ENCODE data around the gene MARCKS.

DNA sequence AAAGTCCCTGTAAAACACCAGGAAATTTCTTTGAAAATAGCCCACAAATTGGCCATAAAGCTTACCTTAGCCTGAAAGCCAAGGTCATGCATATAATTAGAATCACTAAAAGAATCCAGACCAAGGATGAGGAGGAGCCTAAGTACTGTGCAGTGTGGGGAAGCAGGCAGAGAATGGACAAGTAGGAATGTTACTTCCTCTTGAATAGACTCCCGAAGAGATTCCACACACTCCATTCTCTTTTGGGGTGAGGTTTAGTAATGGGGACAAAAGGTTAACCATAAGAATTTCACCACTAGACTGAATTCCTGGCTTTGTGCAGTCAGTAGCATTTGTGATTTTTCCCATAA lies 27.5 kb upstream of the MARCKS start:
- TF ChIP-seq, protein P1, sequence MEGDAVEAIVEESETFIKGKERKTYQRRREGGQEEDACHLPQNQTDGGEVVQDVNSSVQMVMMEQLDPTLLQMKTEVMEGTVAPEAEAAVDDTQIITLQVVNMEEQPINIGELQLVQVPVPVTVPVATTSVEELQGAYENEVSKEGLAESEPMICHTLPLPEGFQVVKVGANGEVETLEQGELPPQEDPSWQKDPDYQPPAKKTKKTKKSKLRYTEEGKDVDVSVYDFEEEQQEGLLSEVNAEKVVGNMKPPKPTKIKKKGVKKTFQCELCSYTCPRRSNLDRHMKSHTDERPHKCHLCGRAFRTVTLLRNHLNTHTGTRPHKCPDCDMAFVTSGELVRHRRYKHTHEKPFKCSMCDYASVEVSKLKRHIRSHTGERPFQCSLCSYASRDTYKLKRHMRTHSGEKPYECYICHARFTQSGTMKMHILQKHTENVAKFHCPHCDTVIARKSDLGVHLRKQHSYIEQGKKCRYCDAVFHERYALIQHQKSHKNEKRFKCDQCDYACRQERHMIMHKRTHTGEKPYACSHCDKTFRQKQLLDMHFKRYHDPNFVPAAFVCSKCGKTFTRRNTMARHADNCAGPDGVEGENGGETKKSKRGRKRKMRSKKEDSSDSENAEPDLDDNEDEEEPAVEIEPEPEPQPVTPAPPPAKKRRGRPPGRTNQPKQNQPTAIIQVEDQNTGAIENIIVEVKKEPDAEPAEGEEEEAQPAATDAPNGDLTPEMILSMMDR (IDR thresholded peaks at IDR 0.05; ENCODE audit: low read depth, low read length) = no peak
- no peak for TF ChIP-seq EZH2phosphoT487 (IDR thresholded peaks at IDR 0.05; ENCODE audit: low read depth)

Measured in OCI-LY3 (cell line).